Testis (tissue), 3 donors: ENCODE results near the gene CGB1. TPM values are rescaled to one million over a fixed set of nuclear protein-coding genes. Genes with fewer than 3 reads are reported as not detected.
A peak's percentile ranks its signal among the peaks of the same experiment; 100 is the strongest.

ENCODE experiments used
- DNase-seq: peaks from one replicate; pipeline ENCODE4 v3.0.0-alpha.2; 2019
- H3K27ac ChIP-seq, 2 donors: fragments of 200-600 bp; sonication (generic); one replicate each; pipeline ENCODE4 v1.5.1; 2019
- H3K27me3 ChIP-seq: fragments of 200-600 bp; sonication (generic); one replicate; pipeline ENCODE4 v1.5.1; 2019
- H3K36me3 ChIP-seq: fragments of 200-600 bp; sonication (generic); one replicate; pipeline ENCODE4 v1.5.1; 2017; ENCODE audit warnings: low read depth; ENCODE audit errors: missing control alignments
- H3K4me1 ChIP-seq: fragments of 200-600 bp; sonication (generic); one replicate; pipeline ENCODE4 v1.5.1; 2019
- H3K4me3 ChIP-seq, 2 donors: fragments of 200-600 bp; sonication (generic); one replicate each; pipeline ENCODE4 v1.5.1; 2017 to 2019
- H3K9me3 ChIP-seq: fragments of 200-600 bp; sonication (generic); one replicate; pipeline ENCODE4 v1.5.1; 2017
- POLR2A ChIP-seq: fragments of 450-650 bp; IDR thresholded peaks from one replicate; pipeline ENCODE4 v1.6.1; 2017; ENCODE audit warnings: antibody characterized with exemption, mild to moderate bottlenecking, moderate library complexity
- WGBS, 2 donors: methylation state at CpG; one replicate each; pipeline ENCODE4 v1.1.5; 2018; 5-methylcytosine and 5-hydroxymethylcytosine counted together
- intact Hi-C: fragments of 100-400 bp; cut with DNase I; formaldehyde crosslinking; loops from one replicate; pipeline ENCODE4 v1.15.1; 2023; ENCODE audit warnings: low total_unique reads
- polyA plus RNA-seq: library from polyadenylated mRNA; stranded (reverse); fragments of 350-450 nt; fragmentation: Illumina TruSeq; extraction: RNeasy Lipid Tissue Mini Kit (QIAGEN cat#74804); gene quantifications from one replicate; pipeline ENCODE4 v1.2.3, GENCODE V29; 2014; ENCODE audit warnings: low read depth, low replicate concordance; ENCODE audit not compliant: insufficient read depth
- total RNA-seq, 2 donors: library from RNA; depleted of rRNA; stranded (reverse); fragments of >200 nt; gene quantifications; one replicate each; pipeline ENCODE4 v1.2.3, GENCODE V29; 2016
- TF ChIP-seq, protein P1 (sequence below), 3 experiments: fragments of 450-650 bp in 2 of 3; fragments of 200-600 bp in 1 of 3; sonication (generic) in 1 of 3; IDR thresholded peaks; one replicate each; pipeline ENCODE4 v1.5.1; 2016 to 2019; ENCODE audit warnings: antibody characterized with exemption in 3 of 3, mild to moderate bottlenecking in 2 of 3, moderate library complexity in 1 of 3

Gene CGB1
- total and polyA plus RNA-seq, 3 donors from 2014 or later, result 2.3 to 2.9 TPM; not detected in 1

DNA sequence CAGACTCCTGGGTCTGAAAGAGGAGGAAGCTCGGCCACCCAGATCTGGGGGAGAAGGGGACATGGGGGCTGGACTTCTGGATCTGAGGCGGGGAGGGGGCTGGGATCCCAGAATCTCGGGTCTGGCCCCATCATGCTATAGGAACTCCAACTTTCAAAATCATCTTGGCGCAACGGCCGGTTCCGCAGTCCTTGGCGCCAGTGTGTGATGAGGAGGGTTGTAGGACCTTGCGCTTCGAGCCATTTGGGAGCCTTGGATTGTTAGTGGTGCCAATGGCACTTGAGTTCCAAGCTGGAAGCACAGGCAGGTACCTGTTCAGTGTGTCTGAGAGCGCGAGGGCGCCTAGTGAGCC, 42.7 kb downstream of the CGB1 start:
- Histone ChIP-seq H3K27me3 (no peaks in the 10 kb centered on the region), H3K4me3 (peak overlapping the region; percentile 67 to 78), H3K36me3 (no peaks in the 10 kb centered on the region), H3K9me3 (no peaks in the 10 kb centered on the region), H3K27ac (peak overlapping the region; percentile 92 to 93), H3K4me1 (peaks cover 32% of the 10 kb centered on the region)
- DNase-seq, result no peak
- no peak for TF ChIP-seq POLR2A
- TF ChIP-seq, protein P1, sequence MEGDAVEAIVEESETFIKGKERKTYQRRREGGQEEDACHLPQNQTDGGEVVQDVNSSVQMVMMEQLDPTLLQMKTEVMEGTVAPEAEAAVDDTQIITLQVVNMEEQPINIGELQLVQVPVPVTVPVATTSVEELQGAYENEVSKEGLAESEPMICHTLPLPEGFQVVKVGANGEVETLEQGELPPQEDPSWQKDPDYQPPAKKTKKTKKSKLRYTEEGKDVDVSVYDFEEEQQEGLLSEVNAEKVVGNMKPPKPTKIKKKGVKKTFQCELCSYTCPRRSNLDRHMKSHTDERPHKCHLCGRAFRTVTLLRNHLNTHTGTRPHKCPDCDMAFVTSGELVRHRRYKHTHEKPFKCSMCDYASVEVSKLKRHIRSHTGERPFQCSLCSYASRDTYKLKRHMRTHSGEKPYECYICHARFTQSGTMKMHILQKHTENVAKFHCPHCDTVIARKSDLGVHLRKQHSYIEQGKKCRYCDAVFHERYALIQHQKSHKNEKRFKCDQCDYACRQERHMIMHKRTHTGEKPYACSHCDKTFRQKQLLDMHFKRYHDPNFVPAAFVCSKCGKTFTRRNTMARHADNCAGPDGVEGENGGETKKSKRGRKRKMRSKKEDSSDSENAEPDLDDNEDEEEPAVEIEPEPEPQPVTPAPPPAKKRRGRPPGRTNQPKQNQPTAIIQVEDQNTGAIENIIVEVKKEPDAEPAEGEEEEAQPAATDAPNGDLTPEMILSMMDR (IDR thresholded peaks at IDR 0.05), result no peak
- WGBS, 2 donors, result 0 to 2% methylated on average over 4 to 13 of the region's 13 CpGs
- intact Hi-C loops, result no loop called here

DNA sequence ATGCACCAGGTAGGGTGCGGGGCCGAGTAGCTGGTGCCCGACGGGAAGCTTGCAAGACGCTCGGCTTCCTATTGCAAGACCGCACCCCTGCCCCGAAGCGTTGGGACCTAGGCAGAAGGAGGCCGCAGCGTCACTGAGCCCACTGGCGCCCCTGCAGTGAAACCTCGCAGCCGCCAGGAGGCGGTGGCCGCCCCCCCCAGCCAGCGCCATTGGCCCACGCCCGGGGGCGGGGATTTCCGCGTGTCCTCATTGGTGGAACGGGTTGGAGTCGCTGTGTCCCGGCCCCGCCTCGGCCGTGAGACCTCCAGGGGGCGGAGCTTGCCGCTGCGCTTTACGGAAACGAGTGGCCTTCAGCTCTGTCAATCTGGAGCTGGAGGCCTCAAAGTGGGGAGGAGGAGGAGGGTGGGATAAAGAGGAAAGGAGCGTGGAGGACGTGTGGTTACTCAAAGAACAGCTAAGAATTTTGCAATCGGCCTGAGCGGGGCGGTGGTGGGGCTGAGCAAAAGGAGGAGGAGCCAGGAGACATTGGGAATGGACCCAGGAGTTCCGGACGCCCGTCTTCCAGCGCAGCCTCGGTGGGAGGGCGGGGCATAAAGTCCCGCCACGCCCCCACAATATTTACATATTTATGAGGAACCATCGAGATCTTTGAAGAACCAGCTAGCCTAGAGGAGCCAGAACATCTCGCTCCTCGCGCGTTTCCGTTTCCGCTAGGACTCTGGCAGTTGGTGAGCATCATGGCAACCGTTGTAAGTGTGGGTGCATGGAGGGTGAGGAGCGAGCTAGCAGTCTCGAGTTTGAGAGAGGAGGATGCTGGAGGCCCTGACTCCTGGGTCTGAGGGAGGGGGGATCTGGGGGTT, 43.3 kb downstream of the CGB1 start, which contains the start of the genes GYS1 and RUVBL2:
TSS of gene GYS1 (minus strand) at position 135 of the 860 bp plus-strand sequence. CDS start 197 bp downstream, outside the sequence.
TSS of gene RUVBL2 (plus strand) at position 713 of the 860 bp plus-strand sequence. CDS start at position 738, 25 bp downstream.
- peak; percentile 99 for DNase-seq
- TF ChIP-seq POLR2A, result no peak
- TF ChIP-seq, protein P1 (IDR thresholded peaks at IDR 0.05), result peak; percentile 98 to 99 (median 99)
- Histone ChIP-seq H3K9me3 (no peaks in the 10 kb centered on the region), H3K36me3 (no peaks in the 10 kb centered on the region), H3K4me1 (peaks cover 32% of the 10 kb centered on the region), H3K4me3 (peak within 1 kb of the TSS; percentile 67 to 78), H3K27me3 (no peaks in the 10 kb centered on the region), H3K27ac (peak within 1 kb of the TSS; percentile 92 to 93)
- intact Hi-C loops, result no loop called here
- WGBS, 2 donors, result 0% methylated on average over 20 to 32 of the region's 56 CpGs

DNA sequence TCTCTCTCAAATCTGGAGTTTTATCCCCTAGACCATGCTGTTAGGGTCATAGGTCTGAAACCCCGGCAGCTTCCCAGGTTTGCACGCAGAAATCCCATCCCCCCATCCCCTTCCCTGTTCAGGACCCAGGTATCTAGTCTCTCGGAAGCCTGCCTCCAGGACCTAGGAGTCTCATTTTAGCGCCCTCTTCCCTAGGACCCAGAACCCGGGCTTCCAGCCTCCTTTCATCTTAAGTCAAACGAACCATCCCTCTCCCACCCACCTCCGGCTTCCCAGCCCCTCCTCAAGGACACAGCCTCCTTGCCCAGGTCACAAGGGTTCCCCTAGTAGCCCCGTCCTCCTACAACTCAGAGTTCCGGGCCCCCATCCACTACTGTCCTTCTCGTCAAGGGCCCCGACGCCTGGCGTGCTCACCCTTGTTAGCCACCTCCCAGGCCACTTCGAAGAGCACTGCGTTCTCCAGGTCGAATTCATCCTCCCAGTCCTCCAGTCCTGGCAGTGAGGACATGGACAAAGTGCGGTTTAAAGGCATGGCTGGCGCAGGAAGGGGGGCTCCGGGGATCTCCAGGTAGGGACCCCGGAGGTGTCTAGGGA, 44.0 kb downstream of the CGB1 start:
- H3K27ac ChIP-seq, result peak overlapping the region; percentile 92 to 93
- TF ChIP-seq, protein P1 (IDR thresholded peaks at IDR 0.05), result no peak
- no peak for TF ChIP-seq POLR2A
- no peaks in the 10 kb centered on the region for H3K27me3 ChIP-seq
- peak; percentile 25 for DNase-seq
- intact Hi-C loops, result no loop called here
- no peaks in the 10 kb centered on the region for H3K9me3 ChIP-seq
- WGBS, 2 donors, result 0 to 1% methylated on average over 19 to 20 of the region's 20 CpGs
- H3K4me1 ChIP-seq, result peaks cover 32% of the 10 kb centered on the region
- H3K36me3 ChIP-seq, result no peaks in the 10 kb centered on the region
- peak overlapping the region; percentile 67 to 78 for H3K4me3 ChIP-seq

DNA sequence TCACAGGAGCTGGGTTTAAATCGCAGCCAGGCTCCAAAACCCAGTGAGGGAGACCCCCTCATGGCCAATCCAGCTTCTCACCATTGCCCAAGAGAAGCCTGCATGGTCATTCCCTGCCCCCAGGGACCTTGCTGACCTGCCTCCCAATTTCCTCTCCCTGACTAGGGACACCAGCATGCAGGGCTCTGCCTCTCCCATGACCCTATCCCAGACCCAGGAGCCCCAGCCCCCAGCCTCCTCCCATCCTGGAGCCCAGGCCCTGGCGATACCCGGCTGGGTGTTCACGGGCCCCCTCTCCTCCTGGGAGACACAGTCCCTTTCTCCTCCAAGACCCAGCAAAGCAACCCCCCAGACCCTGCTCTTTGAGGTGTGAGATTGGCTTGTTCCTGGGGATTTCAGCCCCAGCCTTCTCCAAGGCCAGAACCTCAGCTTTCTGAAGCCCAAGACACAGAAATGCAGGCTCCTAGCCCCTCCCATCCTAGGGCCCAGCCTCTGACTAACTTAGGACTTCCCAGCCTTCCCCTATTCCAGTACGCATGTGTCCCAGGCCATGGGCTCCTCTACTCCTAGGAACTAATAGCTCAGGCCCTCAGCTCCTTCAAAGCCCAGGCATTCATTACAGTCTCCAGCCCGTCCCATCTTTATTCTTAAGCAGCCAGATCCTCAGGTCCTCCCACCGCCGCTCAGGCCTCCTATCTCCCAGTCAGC, 44.7 kb downstream of the CGB1 start:
- no peaks in the 10 kb centered on the region for H3K27me3 ChIP-seq
- peak; percentile 87 for DNase-seq
- no peaks in the 10 kb centered on the region for H3K9me3 ChIP-seq
- peak overlapping the region; percentile 67 to 78 for H3K4me3 ChIP-seq
- peak overlapping the region; percentile 92 to 93 for H3K27ac ChIP-seq
- H3K36me3 ChIP-seq, result no peaks in the 10 kb centered on the region
- peaks cover 32% of the 10 kb centered on the region for H3K4me1 ChIP-seq
- WGBS, 2 donors, result 26 to 31% methylated on average over 6 to 8 of the region's 8 CpGs
- intact Hi-C loops, result no loop called here
- TF ChIP-seq, protein P1 (IDR thresholded peaks at IDR 0.05), result no peak
- TF ChIP-seq POLR2A, result no peak
